Measurements from ENCODE around the gene PNPLA5. TPM values are rescaled to one million over a fixed set of nuclear protein-coding genes. Genes with fewer than 3 reads are reported as not detected.

PNPLA5 gene
- total and polyA plus RNA-seq, 4 donors: not detected

DNA sequence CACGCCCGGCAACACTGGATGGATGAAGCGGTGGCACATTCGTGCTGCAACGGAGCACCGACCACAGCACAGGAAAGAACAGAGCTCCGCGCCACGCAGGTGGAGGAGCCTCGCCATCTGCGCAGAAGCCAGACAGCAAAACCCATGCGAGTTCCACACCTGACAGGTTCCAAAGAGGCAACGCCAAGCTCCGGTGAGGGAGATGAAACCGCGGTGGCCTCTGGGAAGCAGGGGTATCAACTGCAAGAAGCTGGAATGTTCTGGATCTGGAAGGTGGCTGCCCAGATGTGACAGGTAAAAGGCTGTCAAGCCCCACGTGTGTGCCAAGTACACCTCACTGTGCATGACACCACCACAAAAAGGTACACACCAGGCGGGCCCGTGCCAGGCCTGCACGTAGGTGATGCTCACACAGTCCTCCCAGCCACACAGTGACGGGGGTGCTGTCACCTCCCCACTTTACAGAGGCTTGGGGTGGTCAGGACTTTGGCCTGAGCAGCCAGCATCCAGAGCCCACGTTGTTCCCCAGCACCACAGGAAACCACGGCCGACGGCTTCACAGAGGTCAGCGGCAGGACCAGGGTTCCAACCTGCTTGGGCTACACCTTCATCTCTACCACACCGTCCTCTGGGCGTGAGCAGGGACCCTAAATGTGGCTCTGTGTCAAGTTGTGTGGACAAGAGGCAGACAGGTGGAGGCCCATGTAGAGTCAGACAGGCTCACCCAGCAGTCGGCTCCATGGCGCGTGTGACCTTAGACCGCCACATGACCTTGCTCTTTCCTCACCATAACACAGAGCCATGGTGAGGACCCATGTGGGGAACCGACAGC, 60.0 kb downstream of the PNPLA5 start:
- no peaks in the 10 kb centered on the region for H3K27me3 ChIP-seq (ENCODE audit: control insufficient read depth in 4 of 4, insufficient read depth in 4 of 4, low read length in 3 of 4)
- TF ChIP-seq NR2F2 (IDR thresholded peaks at IDR 0.05) (no peak), SP1 (IDR thresholded peaks at IDR 0.05) (no peak), FOXA1 (IDR thresholded peaks at IDR 0.05) (no peak), GABPA (IDR thresholded peaks at IDR 0.05 in 1 of 2, conservative IDR thresholded peaks at IDR 0.05 in 1 of 2) (no peak)
- TF ChIP-seq, protein P1, sequence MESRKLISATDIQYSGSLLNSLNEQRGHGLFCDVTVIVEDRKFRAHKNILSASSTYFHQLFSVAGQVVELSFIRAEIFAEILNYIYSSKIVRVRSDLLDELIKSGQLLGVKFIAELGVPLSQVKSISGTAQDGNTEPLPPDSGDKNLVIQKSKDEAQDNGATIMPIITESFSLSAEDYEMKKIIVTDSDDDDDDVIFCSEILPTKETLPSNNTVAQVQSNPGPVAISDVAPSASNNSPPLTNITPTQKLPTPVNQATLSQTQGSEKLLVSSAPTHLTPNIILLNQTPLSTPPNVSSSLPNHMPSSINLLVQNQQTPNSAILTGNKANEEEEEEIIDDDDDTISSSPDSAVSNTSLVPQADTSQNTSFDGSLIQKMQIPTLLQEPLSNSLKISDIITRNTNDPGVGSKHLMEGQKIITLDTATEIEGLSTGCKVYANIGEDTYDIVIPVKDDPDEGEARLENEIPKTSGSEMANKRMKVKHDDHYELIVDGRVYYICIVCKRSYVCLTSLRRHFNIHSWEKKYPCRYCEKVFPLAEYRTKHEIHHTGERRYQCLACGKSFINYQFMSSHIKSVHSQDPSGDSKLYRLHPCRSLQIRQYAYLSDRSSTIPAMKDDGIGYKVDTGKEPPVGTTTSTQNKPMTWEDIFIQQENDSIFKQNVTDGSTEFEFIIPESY (IDR thresholded peaks at IDR 0.05): no peak
- TF ChIP-seq, protein P2, sequence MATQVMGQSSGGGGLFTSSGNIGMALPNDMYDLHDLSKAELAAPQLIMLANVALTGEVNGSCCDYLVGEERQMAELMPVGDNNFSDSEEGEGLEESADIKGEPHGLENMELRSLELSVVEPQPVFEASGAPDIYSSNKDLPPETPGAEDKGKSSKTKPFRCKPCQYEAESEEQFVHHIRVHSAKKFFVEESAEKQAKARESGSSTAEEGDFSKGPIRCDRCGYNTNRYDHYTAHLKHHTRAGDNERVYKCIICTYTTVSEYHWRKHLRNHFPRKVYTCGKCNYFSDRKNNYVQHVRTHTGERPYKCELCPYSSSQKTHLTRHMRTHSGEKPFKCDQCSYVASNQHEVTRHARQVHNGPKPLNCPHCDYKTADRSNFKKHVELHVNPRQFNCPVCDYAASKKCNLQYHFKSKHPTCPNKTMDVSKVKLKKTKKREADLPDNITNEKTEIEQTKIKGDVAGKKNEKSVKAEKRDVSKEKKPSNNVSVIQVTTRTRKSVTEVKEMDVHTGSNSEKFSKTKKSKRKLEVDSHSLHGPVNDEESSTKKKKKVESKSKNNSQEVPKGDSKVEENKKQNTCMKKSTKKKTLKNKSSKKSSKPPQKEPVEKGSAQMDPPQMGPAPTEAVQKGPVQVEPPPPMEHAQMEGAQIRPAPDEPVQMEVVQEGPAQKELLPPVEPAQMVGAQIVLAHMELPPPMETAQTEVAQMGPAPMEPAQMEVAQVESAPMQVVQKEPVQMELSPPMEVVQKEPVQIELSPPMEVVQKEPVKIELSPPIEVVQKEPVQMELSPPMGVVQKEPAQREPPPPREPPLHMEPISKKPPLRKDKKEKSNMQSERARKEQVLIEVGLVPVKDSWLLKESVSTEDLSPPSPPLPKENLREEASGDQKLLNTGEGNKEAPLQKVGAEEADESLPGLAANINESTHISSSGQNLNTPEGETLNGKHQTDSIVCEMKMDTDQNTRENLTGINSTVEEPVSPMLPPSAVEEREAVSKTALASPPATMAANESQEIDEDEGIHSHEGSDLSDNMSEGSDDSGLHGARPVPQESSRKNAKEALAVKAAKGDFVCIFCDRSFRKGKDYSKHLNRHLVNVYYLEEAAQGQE (IDR thresholded peaks at IDR 0.05): no peak
- no peaks in the 10 kb centered on the region for H3K9me3 ChIP-seq (ENCODE audit: control insufficient read depth in 4 of 4, low read length in 3 of 4)
- H3K27ac ChIP-seq (ENCODE audit: low read depth in 1 of 2, low read length in 2 of 2): no peak overlapping the region
- H3K4me1 ChIP-seq (ENCODE audit: control insufficient read depth in 4 of 4, insufficient read depth in 4 of 4, low read length in 3 of 4): peaks cover 0 to 8% (median 3%) of the 10 kb centered on the region in 4 donors
- H3K36me3 ChIP-seq (ENCODE audit: control insufficient read depth in 4 of 4, insufficient read depth in 3 of 4, low read depth in 1 of 4, low read length in 3 of 4): no peaks in the 10 kb centered on the region
- no peak overlapping the region for H3K9ac ChIP-seq (ENCODE audit: low read depth in 1 of 2, low read length in 2 of 2)
- no peak overlapping the region for H3K4me3 ChIP-seq (ENCODE audit: low read depth in 1 of 3, low read length in 3 of 3)
- 93% methylated on average over 33 of the region's 33 CpGs for WGBS
- DNase-seq (ENCODE audit: low spot score): no peak

DNA sequence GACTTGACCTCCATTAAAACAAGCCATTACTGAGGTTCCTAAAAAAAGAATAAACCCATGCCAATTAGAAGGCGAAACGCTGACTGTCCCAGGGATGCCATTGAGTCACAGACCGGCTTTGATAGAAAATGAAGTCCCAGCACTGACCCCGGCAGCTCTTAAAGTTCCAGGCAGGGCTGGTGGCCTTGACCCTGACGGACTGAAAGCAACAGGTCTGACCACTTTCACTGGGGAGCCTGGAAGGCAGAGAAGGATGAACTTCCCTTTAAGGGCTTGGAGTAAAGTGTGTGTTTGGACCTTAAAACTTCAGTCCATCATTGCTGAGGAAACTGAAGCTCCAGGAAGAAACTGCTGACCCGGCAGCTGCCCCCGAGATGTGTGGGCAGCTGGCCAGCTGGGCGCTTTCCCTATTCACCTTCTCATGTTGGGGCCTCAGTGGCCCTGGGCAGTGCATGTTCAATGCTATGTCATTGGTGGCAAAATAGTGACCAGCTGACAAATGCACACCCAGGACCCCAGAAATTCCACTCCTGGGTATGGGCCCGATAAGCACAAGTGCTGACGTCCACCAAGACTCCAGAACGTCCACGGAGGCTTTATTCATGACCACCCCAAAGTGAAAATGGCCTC, 60.8 kb downstream of the PNPLA5 start:
- H3K36me3 ChIP-seq (ENCODE audit: control insufficient read depth in 4 of 4, insufficient read depth in 3 of 4, low read depth in 1 of 4, low read length in 3 of 4): no peaks in the 10 kb centered on the region
- WGBS: 71% methylated on average over 12 of the region's 12 CpGs
- TF ChIP-seq JUND (IDR thresholded peaks at IDR 0.05) (no peak), NR2F2 (IDR thresholded peaks at IDR 0.05) (no peak)
- TF ChIP-seq, protein P1 (IDR thresholded peaks at IDR 0.05): no peak
- H3K9me3 ChIP-seq (ENCODE audit: control insufficient read depth in 4 of 4, low read length in 3 of 4): no peaks in the 10 kb centered on the region
- no peak overlapping the region for H3K9ac ChIP-seq (ENCODE audit: low read depth in 1 of 2, low read length in 2 of 2)
- DNase-seq (ENCODE audit: low spot score): no peak
- no peak overlapping the region for H3K4me3 ChIP-seq (ENCODE audit: low read depth in 1 of 3, low read length in 3 of 3)
- H3K4me1 ChIP-seq (ENCODE audit: control insufficient read depth in 4 of 4, insufficient read depth in 4 of 4, low read length in 3 of 4): peaks cover 0 to 8% (median 3%) of the 10 kb centered on the region in 4 donors
- H3K27me3 ChIP-seq (ENCODE audit: control insufficient read depth in 4 of 4, insufficient read depth in 4 of 4, low read length in 3 of 4): no peaks in the 10 kb centered on the region
- H3K27ac ChIP-seq (ENCODE audit: low read depth in 1 of 2, low read length in 2 of 2): no peak overlapping the region

Data from liver (tissue), 9 donors.